ENCODE results near the gene SLC23A1.

The SLC23A1 gene

DNA sequence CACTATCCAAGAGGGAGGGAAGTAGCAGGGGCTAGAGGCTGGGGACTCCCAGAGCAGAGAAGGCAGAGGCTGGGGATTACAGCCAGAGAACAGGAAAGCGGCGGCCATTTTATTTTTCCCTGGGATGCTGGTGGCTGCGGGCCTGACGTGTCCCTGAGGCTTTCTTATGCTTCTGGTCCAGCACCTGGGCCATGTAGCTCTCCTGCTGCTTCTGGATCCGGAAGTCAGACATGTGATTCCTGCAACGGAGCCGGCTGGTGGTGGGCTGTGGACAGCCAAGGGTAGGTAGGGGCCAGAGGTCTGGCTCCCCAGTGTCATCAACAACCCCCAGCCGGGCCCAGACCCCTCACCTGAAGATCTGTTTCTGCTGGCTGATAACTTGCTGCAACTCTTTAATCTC, 13.6 kb upstream of the SLC23A1 start:
- no peaks in the 10 kb centered on the region for H3K27me3 ChIP-seq (ENCODE audit: insufficient read depth, low read length)
- H3K79me2 ChIP-seq (ENCODE audit: insufficient read depth, low read length) = no peaks in the 10 kb centered on the region; the same call in 1 of the 2 replicates
- H3K9ac ChIP-seq (ENCODE audit: low read length) = no peak overlapping the region
- H3K9me3 ChIP-seq (ENCODE audit: low read length) = no peaks in the 10 kb centered on the region
- H3F3A ChIP-seq (ENCODE audit: insufficient read depth, low read length) = no peaks in the 10 kb centered on the region
- TF ChIP-seq EZH2 (IDR thresholded peaks at IDR 0.05; ENCODE audit: borderline replicate concordance, low read length) = no peak
- TF ChIP-seq, protein P1, sequence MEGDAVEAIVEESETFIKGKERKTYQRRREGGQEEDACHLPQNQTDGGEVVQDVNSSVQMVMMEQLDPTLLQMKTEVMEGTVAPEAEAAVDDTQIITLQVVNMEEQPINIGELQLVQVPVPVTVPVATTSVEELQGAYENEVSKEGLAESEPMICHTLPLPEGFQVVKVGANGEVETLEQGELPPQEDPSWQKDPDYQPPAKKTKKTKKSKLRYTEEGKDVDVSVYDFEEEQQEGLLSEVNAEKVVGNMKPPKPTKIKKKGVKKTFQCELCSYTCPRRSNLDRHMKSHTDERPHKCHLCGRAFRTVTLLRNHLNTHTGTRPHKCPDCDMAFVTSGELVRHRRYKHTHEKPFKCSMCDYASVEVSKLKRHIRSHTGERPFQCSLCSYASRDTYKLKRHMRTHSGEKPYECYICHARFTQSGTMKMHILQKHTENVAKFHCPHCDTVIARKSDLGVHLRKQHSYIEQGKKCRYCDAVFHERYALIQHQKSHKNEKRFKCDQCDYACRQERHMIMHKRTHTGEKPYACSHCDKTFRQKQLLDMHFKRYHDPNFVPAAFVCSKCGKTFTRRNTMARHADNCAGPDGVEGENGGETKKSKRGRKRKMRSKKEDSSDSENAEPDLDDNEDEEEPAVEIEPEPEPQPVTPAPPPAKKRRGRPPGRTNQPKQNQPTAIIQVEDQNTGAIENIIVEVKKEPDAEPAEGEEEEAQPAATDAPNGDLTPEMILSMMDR (IDR thresholded peaks at IDR 0.05; ENCODE audit: low read length) = no peak
- H3K4me3 ChIP-seq (ENCODE audit: low read depth, low read length, poor library complexity, severe bottlenecking) = no peak overlapping the region
- no peaks in the 10 kb centered on the region for H3K9me2 ChIP-seq (ENCODE audit: low read depth, low read length)
- no peak overlapping the region for H3K4me2 ChIP-seq (ENCODE audit: low read length)
- no peaks in the 10 kb centered on the region for H4K20me1 ChIP-seq (ENCODE audit: insufficient read depth, low read length)
- H3K4me1 ChIP-seq (ENCODE audit: insufficient read depth, low read length, severe bottlenecking) = peaks cover 37% of the 10 kb centered on the region
- no peaks in the 10 kb centered on the region; the same call in 1 of the 2 replicates for H3K36me3 ChIP-seq (ENCODE audit: insufficient read depth, low read length)
- no peak overlapping the region for H3K27ac ChIP-seq (ENCODE audit: low read depth, low read length, poor library complexity, severe bottlenecking)
- no peak overlapping the region for H2AFZ ChIP-seq (ENCODE audit: low read length)

DNA sequence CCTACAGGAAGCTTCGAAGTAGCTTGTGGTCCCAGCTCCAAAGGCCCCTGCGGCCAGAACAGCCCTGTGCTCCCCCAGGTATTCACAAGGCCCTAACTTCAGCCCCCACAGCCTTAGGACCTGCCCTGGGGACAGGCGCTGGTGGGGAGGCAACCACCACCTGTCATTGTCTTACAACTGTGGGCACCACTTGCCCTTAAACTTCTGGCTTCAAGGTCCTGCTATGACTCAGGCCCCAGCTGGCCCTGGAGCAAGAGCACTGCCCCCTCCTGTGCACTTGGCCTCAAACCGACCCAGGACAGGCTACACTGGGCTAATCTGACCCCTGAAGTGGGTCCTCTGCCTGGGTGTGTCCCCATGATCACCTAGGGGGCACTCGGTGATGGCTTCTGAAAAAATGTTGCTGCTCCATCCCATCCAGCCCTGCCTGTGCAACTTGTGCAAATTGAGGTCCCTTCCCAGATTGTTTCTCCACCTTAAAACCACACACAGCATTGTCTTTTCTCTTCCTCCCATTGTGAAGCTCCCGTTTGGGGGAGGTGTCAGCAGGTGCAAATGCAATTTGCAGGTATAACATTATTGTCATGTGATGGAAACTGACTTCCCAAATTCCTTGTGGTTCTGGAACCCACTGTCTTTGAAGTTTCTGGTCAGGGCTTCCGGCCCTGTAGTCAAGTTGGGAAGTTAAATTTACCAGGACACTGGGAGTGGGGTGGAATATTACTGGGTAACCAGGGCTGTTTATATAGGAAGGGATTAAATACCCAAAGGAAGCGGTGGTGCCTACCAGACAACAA, 12.9 kb upstream of the SLC23A1 start:
- no peaks in the 10 kb centered on the region for H4K20me1 ChIP-seq (ENCODE audit: insufficient read depth, low read length)
- no peaks in the 10 kb centered on the region for H3K9me3 ChIP-seq (ENCODE audit: low read length)
- H3K36me3 ChIP-seq (ENCODE audit: insufficient read depth, low read length) = no peaks in the 10 kb centered on the region; the same call in 1 of the 2 replicates
- H3K27ac ChIP-seq (ENCODE audit: low read depth, low read length, poor library complexity, severe bottlenecking) = peak overlapping the region; percentile 23
- H3K9ac ChIP-seq (ENCODE audit: low read length) = no peak overlapping the region; the same call in 1 of the 2 replicates
- H3K4me2 ChIP-seq (ENCODE audit: low read length) = peak overlapping the region; percentile 39; the same call in 1 of the 2 replicates
- TF ChIP-seq, protein P1 (IDR thresholded peaks at IDR 0.05; ENCODE audit: low read length) = no peak
- TF ChIP-seq EZH2 (IDR thresholded peaks at IDR 0.05; ENCODE audit: borderline replicate concordance, low read length) = no peak
- no peak overlapping the region for H2AFZ ChIP-seq (ENCODE audit: low read length)
- H3K9me2 ChIP-seq (ENCODE audit: low read depth, low read length) = no peaks in the 10 kb centered on the region
- H3F3A ChIP-seq (ENCODE audit: insufficient read depth, low read length) = no peaks in the 10 kb centered on the region
- no peaks in the 10 kb centered on the region for H3K27me3 ChIP-seq (ENCODE audit: insufficient read depth, low read length)
- no peak overlapping the region for H3K4me3 ChIP-seq (ENCODE audit: low read depth, low read length, poor library complexity, severe bottlenecking)
- H3K79me2 ChIP-seq (ENCODE audit: insufficient read depth, low read length) = no peaks in the 10 kb centered on the region; the same call in 1 of the 2 replicates
- peaks cover 44% of the 10 kb centered on the region for H3K4me1 ChIP-seq (ENCODE audit: insufficient read depth, low read length, severe bottlenecking)

DNA sequence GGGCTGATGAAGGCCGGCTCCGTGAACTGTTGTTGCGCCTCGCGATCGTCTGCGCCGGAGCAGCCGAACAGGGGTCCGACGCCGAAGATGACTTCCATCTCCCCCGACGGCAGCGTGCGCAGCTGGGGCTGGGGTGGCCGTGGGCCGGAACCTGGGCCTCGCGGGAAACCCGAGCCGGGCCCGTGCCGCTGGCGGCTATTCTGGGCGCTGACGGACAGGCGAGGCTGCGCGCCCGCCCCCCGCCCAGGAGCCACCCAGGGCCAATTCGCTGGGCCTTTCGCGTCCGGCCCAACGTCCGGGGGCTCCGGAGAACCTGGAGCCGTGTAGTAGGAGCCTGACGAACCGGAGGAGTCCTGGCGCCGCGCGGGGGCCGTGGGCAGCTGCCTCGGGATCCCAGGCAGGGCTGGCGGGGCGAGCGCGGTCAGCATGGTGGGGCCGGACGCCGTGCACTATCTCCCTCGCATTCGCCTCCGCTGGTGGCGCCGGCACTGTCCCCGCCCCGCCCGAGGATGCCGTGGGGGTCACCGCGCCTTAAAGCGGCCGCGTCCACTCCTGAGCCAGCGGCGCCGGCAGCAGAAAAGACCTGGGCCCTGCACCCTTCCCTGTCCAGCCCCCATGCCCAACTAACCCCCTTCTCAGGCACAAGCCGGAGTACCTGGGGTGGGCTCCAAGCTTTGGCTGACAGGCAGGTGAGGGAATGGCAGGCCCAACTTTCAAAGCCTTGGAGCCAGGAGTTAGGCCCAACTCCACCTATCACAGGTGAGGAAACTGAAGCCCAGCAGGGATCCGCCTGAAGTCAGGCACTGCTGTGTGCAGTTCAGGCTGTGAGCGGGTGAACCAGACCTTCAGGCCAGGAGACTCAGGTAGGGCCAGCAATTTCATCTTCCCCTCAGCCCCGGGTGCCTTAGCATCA, 11.8 kb upstream of the SLC23A1 start, which contains the start of gene PROB1:
PROB1 (minus strand) TSS at position 451 of the 913 bp plus-strand sequence; CDS start at position 428, 23 bp downstream.
- TF ChIP-seq, protein P1 (IDR thresholded peaks at IDR 0.05; ENCODE audit: low read length) = no peak
- no peak for TF ChIP-seq EZH2 (IDR thresholded peaks at IDR 0.05; ENCODE audit: borderline replicate concordance, low read length)
- Histone ChIP-seq H3K9me2 (ENCODE audit: low read depth, low read length) (no peaks in the 10 kb centered on the region), H3K27me3 (ENCODE audit: insufficient read depth, low read length) (no peaks in the 10 kb centered on the region), H3K9ac (ENCODE audit: low read length) (peak within 1 kb of the TSS; percentile 97), H3K9me3 (ENCODE audit: low read length) (no peaks in the 10 kb centered on the region), H4K20me1 (ENCODE audit: insufficient read depth, low read length) (no peaks in the 10 kb centered on the region), H3K79me2 (ENCODE audit: insufficient read depth, low read length) (no peaks in the 10 kb centered on the region; the same call in 1 of the 2 replicates), H3F3A (ENCODE audit: insufficient read depth, low read length) (no peaks in the 10 kb centered on the region), H3K4me1 (ENCODE audit: insufficient read depth, low read length, severe bottlenecking) (peaks cover 55% of the 10 kb centered on the region), H2AFZ (ENCODE audit: low read length) (no peak within 1 kb of the TSS), H3K4me3 (ENCODE audit: low read depth, low read length, poor library complexity, severe bottlenecking) (peak within 1 kb of the TSS; percentile 90), H3K36me3 (ENCODE audit: insufficient read depth, low read length) (no peaks in the 10 kb centered on the region; the same call in 1 of the 2 replicates), H3K27ac (ENCODE audit: low read depth, low read length, poor library complexity, severe bottlenecking) (peak within 1 kb of the TSS; percentile 98), H3K4me2 (ENCODE audit: low read length) (peak within 1 kb of the TSS; percentile 88)
